ENCODE measurements around the gene NT5DC1. TPM values are rescaled to one million over a fixed set of nuclear protein-coding genes. Genes with fewer than 3 reads are reported as not detected.

NT5DC1 gene
- total and polyA plus RNA-seq, 2 experiments from 2014 or later: 14.1 to 48.9 TPM

- Histone ChIP-seq H3K27ac (no peak overlapping the region), H3K27me3 (no peaks in the 10 kb centered on the region), H3K4me1 (ENCODE audit: low read depth) (no peaks in the 10 kb centered on the region), H3K4me3 (no peak overlapping the region), H3K36me3 (peaks cover 18% of the 10 kb centered on the region), H3K9me3 (ENCODE audit: low read depth) (no peaks in the 10 kb centered on the region)
- TF ChIP-seq, protein P1, sequence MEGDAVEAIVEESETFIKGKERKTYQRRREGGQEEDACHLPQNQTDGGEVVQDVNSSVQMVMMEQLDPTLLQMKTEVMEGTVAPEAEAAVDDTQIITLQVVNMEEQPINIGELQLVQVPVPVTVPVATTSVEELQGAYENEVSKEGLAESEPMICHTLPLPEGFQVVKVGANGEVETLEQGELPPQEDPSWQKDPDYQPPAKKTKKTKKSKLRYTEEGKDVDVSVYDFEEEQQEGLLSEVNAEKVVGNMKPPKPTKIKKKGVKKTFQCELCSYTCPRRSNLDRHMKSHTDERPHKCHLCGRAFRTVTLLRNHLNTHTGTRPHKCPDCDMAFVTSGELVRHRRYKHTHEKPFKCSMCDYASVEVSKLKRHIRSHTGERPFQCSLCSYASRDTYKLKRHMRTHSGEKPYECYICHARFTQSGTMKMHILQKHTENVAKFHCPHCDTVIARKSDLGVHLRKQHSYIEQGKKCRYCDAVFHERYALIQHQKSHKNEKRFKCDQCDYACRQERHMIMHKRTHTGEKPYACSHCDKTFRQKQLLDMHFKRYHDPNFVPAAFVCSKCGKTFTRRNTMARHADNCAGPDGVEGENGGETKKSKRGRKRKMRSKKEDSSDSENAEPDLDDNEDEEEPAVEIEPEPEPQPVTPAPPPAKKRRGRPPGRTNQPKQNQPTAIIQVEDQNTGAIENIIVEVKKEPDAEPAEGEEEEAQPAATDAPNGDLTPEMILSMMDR (IDR thresholded peaks at IDR 0.05; ENCODE audit: low read depth, low read length): no peak
- DNase-seq (ENCODE audit: low read depth in 1 of 2, low spot score in 1 of 2): no peak
Measured at GRCh38 chr6:116239256-116239655, 138.6 kb downstream of the NT5DC1 start.

DNA sequence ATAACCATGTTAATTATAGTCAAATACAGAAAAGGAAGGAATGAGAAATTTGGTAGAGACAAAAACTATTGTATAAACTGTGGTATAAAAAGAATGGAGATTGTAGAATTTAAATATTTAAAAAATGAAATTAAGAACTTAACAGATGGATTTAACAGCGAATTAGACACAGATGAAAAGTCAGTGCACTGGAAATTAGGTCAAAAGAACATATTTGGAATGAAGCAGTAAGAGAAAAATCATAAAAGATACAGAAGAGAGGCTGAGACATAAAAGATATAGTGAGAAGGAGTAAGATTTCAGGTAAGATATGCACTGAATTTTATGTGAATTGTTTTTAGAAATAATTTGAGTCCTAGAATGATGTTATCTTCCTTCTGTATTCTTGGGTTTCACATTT, 139.2 kb downstream of the NT5DC1 start:
- H3K27me3 ChIP-seq: no peaks in the 10 kb centered on the region
- TF ChIP-seq, protein P1 (IDR thresholded peaks at IDR 0.05; ENCODE audit: low read depth, low read length): no peak
- H3K4me3 ChIP-seq: no peak overlapping the region
- H3K9me3 ChIP-seq (ENCODE audit: low read depth): no peaks in the 10 kb centered on the region
- DNase-seq (ENCODE audit: low read depth in 1 of 2, low spot score in 1 of 2): no peak
- H3K36me3 ChIP-seq: peaks cover 21% of the 10 kb centered on the region
- H3K27ac ChIP-seq: no peak overlapping the region
- H3K4me1 ChIP-seq (ENCODE audit: low read depth): no peaks in the 10 kb centered on the region

DNA sequence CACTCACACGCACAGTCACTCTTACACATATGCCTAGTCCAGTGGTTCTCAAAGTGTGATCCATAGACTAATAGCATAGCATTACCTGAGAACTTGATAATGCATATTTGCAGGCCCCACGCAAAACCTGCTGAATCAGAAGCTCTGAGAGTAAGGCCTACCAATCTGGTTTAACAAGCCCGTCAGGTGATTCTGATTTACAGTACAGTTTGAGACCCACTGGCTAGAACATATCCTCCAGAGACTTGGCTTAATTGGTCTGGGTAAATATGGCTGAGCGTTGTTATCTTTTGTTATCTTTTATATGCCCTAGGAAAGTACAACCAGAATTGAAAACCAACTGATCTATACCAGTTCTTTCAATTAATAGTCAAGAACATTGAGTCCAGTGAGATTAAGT, 143.6 kb downstream of the NT5DC1 start:
- H3K36me3 ChIP-seq: peaks cover 18% of the 10 kb centered on the region
- H3K27me3 ChIP-seq: no peaks in the 10 kb centered on the region
- no peak for DNase-seq (ENCODE audit: low read depth in 1 of 2, low spot score in 1 of 2)
- no peaks in the 10 kb centered on the region for H3K9me3 ChIP-seq (ENCODE audit: low read depth)
- TF ChIP-seq, protein P1 (IDR thresholded peaks at IDR 0.05; ENCODE audit: low read depth, low read length): no peak
- H3K27ac ChIP-seq: no peak overlapping the region
- no peaks in the 10 kb centered on the region for H3K4me1 ChIP-seq (ENCODE audit: low read depth)
- H3K4me3 ChIP-seq: no peak overlapping the region

DNA sequence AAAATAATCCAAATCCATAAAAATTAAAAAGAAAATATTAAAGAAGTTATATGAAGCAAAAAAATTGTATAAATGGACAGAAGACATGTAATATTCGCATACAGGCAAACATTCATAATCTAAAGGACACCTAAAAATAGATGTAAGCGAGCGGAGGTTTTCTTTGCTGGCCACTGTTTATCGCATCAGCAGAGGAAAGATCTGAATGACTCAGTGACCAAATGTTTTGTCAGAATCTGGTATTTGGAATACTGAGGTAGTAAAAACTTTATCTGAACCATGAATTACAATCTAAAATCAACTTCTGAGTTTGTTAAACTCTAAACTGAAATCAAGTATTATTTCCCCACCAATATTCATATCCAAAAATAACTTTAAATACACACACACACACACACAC, 145.4 kb downstream of the NT5DC1 start:
- Histone ChIP-seq H3K9me3 (ENCODE audit: low read depth) (no peaks in the 10 kb centered on the region), H3K4me1 (ENCODE audit: low read depth) (peaks cover 16% of the 10 kb centered on the region), H3K4me3 (no peak overlapping the region), H3K36me3 (peaks cover 8% of the 10 kb centered on the region), H3K27ac (no peak overlapping the region), H3K27me3 (no peaks in the 10 kb centered on the region)
- TF ChIP-seq, protein P1 (IDR thresholded peaks at IDR 0.05; ENCODE audit: low read depth, low read length): no peak
- DNase-seq (ENCODE audit: low read depth in 1 of 2, low spot score in 1 of 2): peak in 1 of 2 donors; percentile 76

DNA sequence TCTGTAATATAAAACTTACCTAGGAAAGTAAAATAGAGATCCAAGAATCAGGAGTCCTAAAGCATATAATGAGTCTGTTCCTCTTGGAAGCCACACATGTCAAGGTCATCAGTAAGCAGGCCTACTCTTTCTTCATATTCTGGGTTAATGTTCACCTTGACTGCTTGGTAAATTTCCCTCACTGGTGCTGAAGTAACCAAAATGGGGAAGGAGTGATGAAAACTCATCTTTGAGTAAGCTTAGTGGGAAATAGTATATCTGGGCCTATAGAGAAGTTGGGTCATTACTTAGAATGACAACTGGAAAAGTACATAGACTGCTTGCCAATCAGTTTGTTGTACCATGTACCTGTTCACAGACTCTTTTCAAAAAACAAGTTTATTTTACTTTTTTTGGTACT, 146.6 kb downstream of the NT5DC1 start:
- Histone ChIP-seq H3K4me1 (ENCODE audit: low read depth) (peaks cover 28% of the 10 kb centered on the region), H3K9me3 (ENCODE audit: low read depth) (no peaks in the 10 kb centered on the region), H3K4me3 (no peak overlapping the region), H3K27me3 (no peaks in the 10 kb centered on the region), H3K27ac (no peak overlapping the region), H3K36me3 (peaks cover 8% of the 10 kb centered on the region)
- TF ChIP-seq, protein P1 (IDR thresholded peaks at IDR 0.05; ENCODE audit: low read depth, low read length): no peak
- no peak for DNase-seq (ENCODE audit: low read depth in 1 of 2, low spot score in 1 of 2)

GRCh38 chr6:116248577-116248976, 147.9 kb downstream of the NT5DC1 start:
- Histone ChIP-seq H3K9me3 (ENCODE audit: low read depth) (no peaks in the 10 kb centered on the region), H3K27ac (peak overlapping the region; percentile 21), H3K36me3 (peaks cover 8% of the 10 kb centered on the region), H3K4me3 (no peak overlapping the region), H3K4me1 (ENCODE audit: low read depth) (peaks cover 35% of the 10 kb centered on the region), H3K27me3 (no peaks in the 10 kb centered on the region)
- DNase-seq (ENCODE audit: low read depth in 1 of 2, low spot score in 1 of 2): no peak
- TF ChIP-seq, protein P1 (IDR thresholded peaks at IDR 0.05; ENCODE audit: low read depth, low read length): no peak
